ENCODE data around the gene KRTAP1-5.
"Not testable (repeated sequence)": the region's sequence is repeated elsewhere in the genome, so short reads cannot be mapped to it uniquely, and the experiment has no call there.

Gene KRTAP1-5

DNA sequence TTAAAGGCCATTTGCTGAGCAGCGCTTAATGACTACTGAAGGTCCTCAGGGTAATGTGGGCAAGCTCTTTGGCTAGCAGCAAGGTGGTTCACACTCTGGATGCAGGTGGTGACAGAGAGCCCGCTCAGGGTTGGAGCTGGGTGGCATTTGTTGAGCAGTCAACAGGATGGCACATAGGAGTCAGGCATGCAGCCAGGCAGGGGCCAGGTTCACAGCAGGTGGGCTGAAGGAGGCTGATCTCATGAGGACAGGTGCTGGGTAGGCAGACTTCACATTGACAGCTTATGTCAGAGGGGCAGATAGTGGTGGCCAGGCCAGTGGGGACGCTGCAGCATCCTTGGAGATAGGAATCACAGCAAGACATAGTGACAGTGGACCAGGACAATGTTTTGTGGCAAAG is 22.6 kb downstream of the KRTAP1-5 start:
- no peak for DNase-seq (ENCODE audit: low read depth)

GRCh38 chr17:41003926-41004325 is 23.1 kb downstream of the KRTAP1-5 start:
- DNase-seq (ENCODE audit: low read depth), result no peak

GRCh38 chr17:41002814-41003213 is 24.2 kb downstream of the KRTAP1-5 start:
- no peak for DNase-seq (ENCODE audit: low read depth)

DNA sequence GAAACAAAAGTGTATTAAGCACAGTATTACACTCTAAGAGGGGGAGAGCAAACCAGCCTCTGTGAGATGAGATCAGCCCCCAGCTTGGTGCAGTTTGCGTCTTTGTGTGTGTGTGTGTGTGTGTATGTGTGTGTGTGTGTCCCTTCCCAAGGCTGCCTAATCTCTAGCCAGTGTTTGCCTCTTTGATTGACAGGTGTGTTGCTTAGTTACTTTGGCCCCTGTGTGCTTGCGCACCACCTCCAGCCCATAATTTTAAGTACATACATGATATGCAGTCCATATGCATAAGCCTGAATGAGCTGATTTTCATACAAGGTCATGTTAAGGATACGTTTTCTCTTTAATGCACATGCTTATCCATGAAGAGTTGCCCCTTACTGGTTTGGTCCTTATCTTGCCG is 25.2 kb downstream of the KRTAP1-5 start:
- DNase-seq (ENCODE audit: low read depth), result no peak

DNA sequence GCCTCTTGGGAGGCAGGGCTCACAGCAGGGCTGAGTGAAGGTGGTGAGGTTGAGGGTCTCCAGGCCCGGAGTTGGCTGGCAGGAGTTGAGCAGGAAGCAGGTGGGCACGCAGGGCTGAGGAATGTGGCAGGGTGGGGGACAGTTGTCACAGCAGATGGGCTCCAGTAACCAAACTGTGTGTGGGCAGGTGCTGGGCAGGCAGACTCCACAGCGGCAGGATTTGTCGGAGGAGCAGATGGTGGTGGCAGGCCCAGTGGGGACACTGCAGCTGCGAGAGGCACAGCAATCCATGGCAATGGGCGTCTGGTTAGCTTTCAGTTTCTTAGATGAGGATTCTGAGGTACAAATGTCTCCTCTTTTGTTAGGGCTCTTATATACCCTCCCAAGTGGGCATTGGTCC is 27.4 kb downstream of the KRTAP1-5 start, which contains the start of gene KRTAP3-2:
KRTAP3-2 (minus strand) TSS at position 344 of the 400 bp plus-strand sequence; CDS start at position 291, 53 bp downstream.
- not testable (repeated sequence) for DNase-seq (ENCODE audit: low read depth)

- DNase-seq (ENCODE audit: low read depth), result no peak
These were observed 29.6 kb downstream of the KRTAP1-5 start for GRCh38 chr17:40997361-40997760.

GRCh38 chr17:40996829-40997228 is 30.2 kb downstream of the KRTAP1-5 start:
- DNase-seq (ENCODE audit: low read depth), result no peak

DNA sequence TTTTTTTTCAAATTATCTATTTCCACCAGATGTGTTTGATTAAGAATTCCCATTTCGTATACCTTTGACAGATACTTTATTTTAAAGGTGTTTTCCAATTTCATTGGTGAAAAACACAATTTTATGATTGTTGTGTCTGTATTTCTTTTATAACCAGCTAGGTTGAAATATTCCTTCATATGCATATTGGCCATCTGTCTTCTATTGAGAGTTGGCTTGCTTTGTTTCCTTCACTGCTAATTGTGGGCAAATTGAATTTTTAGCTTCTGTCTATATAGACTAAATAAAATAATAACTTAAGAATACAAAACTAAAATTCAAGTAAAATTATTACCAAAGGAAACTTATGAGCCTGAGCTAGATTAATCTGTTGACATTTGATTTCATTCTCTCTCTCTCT is 31.9 kb downstream of the KRTAP1-5 start:
- DNase-seq (ENCODE audit: low read depth), result no peak

DNA sequence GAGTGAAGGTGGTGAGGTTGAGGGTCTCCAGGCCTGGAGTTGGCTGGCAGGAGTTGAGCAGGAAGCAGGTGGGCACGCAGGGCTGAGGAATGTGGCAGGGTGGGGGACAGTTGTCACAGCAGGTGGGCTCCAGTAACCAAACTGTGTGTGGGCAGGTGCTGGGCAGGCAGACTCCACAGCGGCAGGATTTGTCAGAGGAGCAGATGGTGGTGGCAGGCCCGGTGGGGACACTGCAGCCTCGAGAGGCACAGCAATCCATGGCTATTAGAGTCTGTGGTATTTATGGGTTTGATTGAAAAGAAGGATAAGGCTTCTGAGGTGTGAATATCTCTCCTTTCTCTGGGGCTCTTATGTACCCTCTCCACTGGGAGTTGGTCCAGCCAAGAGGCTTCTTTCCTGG is 33.2 kb downstream of the KRTAP1-5 start, which contains the start of gene KRTAP3-3:
KRTAP3-3 (minus strand) TSS at position 326 of the 400 bp plus-strand sequence; CDS start at position 259, 67 bp downstream.
- no peak for DNase-seq (ENCODE audit: low read depth)

- no peak for DNase-seq (ENCODE audit: low read depth)
These were observed 33.9 kb downstream of the KRTAP1-5 start for GRCh38 chr17:40993084-40993483.

- no peak for DNase-seq (ENCODE audit: low read depth)
These were observed 34.3 kb downstream of the KRTAP1-5 start for GRCh38 chr17:40992666-40993065.

DNA sequence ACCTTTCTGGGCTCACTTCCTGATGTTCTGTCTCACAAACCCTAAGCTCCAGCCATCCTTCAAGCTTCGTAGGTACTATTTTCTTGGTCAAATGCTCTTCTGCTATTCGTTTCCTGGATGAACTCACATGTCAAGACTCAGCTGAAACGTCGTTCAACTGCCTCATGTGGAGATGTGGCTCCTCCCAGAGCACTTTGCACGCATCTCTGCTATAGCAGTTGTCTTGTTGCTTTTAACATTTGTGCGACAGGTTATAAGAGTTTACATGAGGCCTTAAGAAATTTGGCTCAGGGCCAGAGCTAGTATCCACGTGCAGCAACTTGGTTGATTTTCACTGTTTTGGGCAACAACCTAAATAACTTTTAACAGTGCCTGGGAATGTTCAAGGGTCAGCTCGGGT is 40.1 kb downstream of the KRTAP1-5 start:
- DNase-seq (ENCODE audit: low read depth), result no peak

GRCh38 chr17:40984226-40984625 is 42.8 kb downstream of the KRTAP1-5 start, which contains the start of gene KRT40:
Gene KRT40, minus strand, starts transcription at chr17:40984326. Its CDS starts 53 bp downstream, at chr17:40984273.
- no peak for DNase-seq (ENCODE audit: low read depth)

DNA sequence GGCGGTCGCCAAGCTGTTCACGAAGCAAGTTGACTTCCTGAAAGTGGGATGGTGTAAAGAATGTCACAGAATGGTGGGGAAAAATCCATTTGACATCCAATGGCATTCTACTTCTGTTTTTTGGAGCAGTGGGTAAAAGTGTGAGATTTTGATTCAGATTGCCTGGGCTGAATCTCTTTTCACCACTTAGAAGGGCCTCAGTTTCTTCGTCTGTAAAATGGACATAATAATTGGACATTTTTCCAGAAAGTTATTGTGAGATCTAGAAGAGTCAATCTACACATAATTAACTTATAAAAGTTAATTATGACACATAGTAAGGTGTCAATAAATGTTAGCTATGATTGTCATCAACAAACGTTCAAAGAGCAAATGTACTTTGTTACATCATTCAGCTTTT is 45.9 kb downstream of the KRTAP1-5 start:
- no peak for DNase-seq (ENCODE audit: low read depth)

GRCh38 chr17:40980596-40980995 is 46.4 kb downstream of the KRTAP1-5 start:
- peak; percentile 44 for DNase-seq (ENCODE audit: low read depth)

DNA sequence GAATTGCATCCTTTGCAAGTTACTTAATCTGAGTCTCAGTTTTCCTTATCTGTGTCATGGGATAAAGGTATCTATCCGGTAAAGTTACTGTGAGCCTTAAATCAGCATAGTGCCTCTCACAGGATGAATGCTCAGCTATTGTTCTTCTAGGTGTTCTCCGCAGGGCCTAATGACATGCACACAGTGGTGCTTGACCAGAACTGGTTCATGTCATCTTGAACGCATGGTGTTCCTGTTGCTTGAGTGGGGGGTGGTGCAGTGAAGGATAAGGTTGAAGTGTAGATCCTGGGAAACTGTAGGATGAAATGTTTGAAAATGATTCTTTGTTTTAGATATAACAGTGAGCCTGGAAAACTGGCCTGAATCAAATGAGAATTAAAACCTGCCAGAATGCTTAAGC is 46.9 kb downstream of the KRTAP1-5 start:
- DNase-seq (ENCODE audit: low read depth), result no peak

DNA sequence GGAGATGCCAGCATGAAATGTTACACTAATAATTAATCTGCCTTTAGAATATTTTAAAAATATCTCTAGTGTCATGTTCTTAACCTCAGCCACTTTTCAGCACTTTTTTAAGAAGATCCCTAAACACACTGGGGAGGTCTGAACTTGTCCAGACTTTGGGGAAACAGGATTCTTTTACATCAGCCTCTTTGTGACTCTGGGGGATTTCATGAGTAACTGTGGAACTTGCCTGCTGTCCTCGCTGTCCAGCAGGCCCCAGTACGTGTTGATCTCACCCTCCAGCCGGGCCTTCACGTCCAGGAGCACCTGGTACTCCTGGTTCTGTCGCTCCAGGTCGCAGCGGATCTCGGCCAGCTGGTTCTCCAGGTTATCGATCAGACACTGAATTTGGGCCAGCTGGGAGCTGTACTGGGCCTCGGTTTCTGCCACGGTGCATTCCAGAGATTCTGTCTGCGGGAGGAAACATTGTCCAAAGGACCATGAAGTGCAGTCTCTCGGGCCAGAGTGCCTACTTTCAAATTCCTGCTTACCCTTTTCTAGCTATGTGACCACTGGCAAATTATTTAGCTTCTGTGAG is 48.3 kb downstream of the KRTAP1-5 start:
- no peak for DNase-seq (ENCODE audit: low read depth)
